PC-9 (cell line): Measurements from ENCODE around the gene IGF1. TPM values are rescaled to one million over a fixed set of nuclear protein-coding genes. Genes with fewer than 3 reads are reported as not detected.

Source experiments
- BruUV-seq: library from RNA; stranded (reverse); fragments of 400-500 nt; replicated peaks from 2 replicates; lab custom pipeline; 2021; lab: Mats Ljungman, UMichigan
- CTCF ChIA-PET: fragments of 300-600 bp; sonication (Branson Sonifier 250); formaldehyde crosslinking; loops from one replicate; lab custom pipeline; 2022; ENCODE audit warnings: antibody characterized with exemption; lab: Charles Lee
- POLR2A ChIA-PET: fragments of 300-600 bp; sonication (Branson Sonifier 250); formaldehyde crosslinking; loops from one replicate; lab custom pipeline; 2022; ENCODE audit warnings: antibody characterized with exemption; ENCODE audit not compliant: unreplicated experiment; lab: Charles Lee
- DNase-seq, 2 experiments: peaks; one replicate each; pipeline versions ENCODE4 v3.0.0 to v3.0.0-alpha.2; 2015 to 2022; ENCODE audit warnings: mixed read lengths in 1 of 2
- H2AFZ ChIP-seq: fragments of 200-600 bp; sonication (generic); 2 replicates; pipeline ENCODE4 v1.8.1; 2017; ENCODE audit warnings: antibody characterized with exemption
- H3F3A ChIP-seq: fragments of 200-600 bp; sonication (generic); 2 replicates; pipeline ENCODE4 v1.8.1; 2017; ENCODE audit warnings: antibody characterized with exemption, mild to moderate bottlenecking, low read depth; ENCODE audit not compliant: insufficient read depth
- H3K27ac ChIP-seq: fragments of 200-600 bp; sonication (generic); 2 replicates; pipeline ENCODE4 v1.6.1; 2016; ENCODE audit warnings: mixed run types
- H3K27me3 ChIP-seq: fragments of 200-600 bp; sonication (generic); 2 replicates; pipeline ENCODE4 v1.6.1; 2016; ENCODE audit warnings: low read depth, mixed run types; ENCODE audit not compliant: insufficient read depth
- H3K36me3 ChIP-seq: fragments of 200-600 bp; sonication (generic); 2 replicates; pipeline ENCODE4 v1.6.1; 2016; ENCODE audit warnings: low read depth, mixed run types
- H3K4me1 ChIP-seq: fragments of 200-600 bp; sonication (generic); replicated peaks from 2 replicates; pipeline ENCODE4 v1.6.1; 2016; ENCODE audit warnings: mixed run types; ENCODE audit not compliant: insufficient read depth
- H3K4me2 ChIP-seq: fragments of 200-600 bp; sonication (generic); 2 replicates; pipeline ENCODE4 v1.6.1; 2017; ENCODE audit warnings: mixed run types
- H3K4me3 ChIP-seq: fragments of 200-600 bp; sonication (generic); 2 replicates; pipeline ENCODE4 v1.6.1; 2016; ENCODE audit warnings: mixed run types
- H3K79me2 ChIP-seq: fragments of 200-600 bp; sonication (generic); 2 replicates; pipeline ENCODE4 v1.6.1; 2017; ENCODE audit warnings: low read depth, mixed run types
- H3K9me2 ChIP-seq: fragments of 200-600 bp; sonication (generic); 2 replicates; pipeline ENCODE4 v1.8.1; 2017; ENCODE audit warnings: mild to moderate bottlenecking; ENCODE audit not compliant: insufficient read depth
- H3K9me3 ChIP-seq: fragments of 200-600 bp; sonication (generic); 2 replicates; pipeline ENCODE4 v1.8.1; 2016; ENCODE audit warnings: low read depth; ENCODE audit not compliant: insufficient read depth
- H4K20me1 ChIP-seq: fragments of 200-600 bp; sonication (generic); 2 replicates; pipeline ENCODE4 v1.8.1; 2017; ENCODE audit not compliant: insufficient read depth
- EZH2 ChIP-seq: fragments of 200-600 bp; sonication (generic); IDR thresholded peaks from 2 replicates; pipeline ENCODE4 v1.8.0; 2017; ENCODE audit warnings: antibody characterized with exemption, low read depth
- intact Hi-C: fragments of 100-400 bp; cut with micrococcal nuclease; formaldehyde crosslinking; loops from one replicate; pipeline ENCODE4 v1.10.0; 2022; ENCODE audit not compliant: unreplicated experiment
- total RNA-seq: library from RNA; stranded (reverse); gene quantifications from 2 replicates; pipeline ENCODE4 v1.2.3, GENCODE V29; 2021
- TF ChIP-seq, protein P1 (sequence below): fragments of 200-600 bp; sonication (generic); conservative IDR thresholded peaks from 2 replicates; pipeline ENCODE4 v1.6.1; 2017; ENCODE audit warnings: mixed run types, antibody characterized with exemption, mild to moderate bottlenecking, moderate library complexity

IGF1 gene
- total RNA-seq, 1 experiment from 2014 or later = not detected

DNA sequence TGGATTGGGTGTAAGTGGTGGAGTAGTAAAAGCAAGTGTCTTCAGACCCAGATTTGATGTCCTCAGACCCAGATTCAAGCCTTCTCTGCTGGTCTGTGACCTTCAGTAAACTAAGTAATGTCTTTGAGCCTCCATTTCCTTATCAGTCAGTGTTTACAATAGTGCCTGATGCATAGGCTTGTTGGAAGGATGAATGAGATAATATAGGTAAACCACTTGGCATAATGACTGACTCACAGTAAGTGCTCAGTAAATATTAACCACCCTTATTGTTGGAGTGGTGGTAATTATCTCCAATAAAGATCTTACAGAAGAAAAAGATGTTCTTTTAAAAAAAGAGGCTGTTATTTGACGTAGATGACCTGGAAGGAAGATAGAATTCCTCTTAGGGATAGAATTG, 86.2 kb downstream of the IGF1 start:
- H3K4me2 ChIP-seq = no peak overlapping the region
- intact Hi-C loops = no loop called here
- no peak overlapping the region for H3K4me3 ChIP-seq
- H3K79me2 ChIP-seq = no peaks in the 10 kb centered on the region
- ChIA-PET CTCF (no interaction called here), POLR2A (no interaction called here)
- H3K4me1 ChIP-seq = no peaks in the 10 kb centered on the region
- no peak overlapping the region for H2AFZ ChIP-seq
- H3K27me3 ChIP-seq = no peaks in the 10 kb centered on the region
- BruUV-seq = no TSS peak
- H3K9me3 ChIP-seq = no peaks in the 10 kb centered on the region
- DNase-seq = no peak
- H3K36me3 ChIP-seq = no peaks in the 10 kb centered on the region
- TF ChIP-seq, protein P1, sequence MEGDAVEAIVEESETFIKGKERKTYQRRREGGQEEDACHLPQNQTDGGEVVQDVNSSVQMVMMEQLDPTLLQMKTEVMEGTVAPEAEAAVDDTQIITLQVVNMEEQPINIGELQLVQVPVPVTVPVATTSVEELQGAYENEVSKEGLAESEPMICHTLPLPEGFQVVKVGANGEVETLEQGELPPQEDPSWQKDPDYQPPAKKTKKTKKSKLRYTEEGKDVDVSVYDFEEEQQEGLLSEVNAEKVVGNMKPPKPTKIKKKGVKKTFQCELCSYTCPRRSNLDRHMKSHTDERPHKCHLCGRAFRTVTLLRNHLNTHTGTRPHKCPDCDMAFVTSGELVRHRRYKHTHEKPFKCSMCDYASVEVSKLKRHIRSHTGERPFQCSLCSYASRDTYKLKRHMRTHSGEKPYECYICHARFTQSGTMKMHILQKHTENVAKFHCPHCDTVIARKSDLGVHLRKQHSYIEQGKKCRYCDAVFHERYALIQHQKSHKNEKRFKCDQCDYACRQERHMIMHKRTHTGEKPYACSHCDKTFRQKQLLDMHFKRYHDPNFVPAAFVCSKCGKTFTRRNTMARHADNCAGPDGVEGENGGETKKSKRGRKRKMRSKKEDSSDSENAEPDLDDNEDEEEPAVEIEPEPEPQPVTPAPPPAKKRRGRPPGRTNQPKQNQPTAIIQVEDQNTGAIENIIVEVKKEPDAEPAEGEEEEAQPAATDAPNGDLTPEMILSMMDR = no peak
- TF ChIP-seq EZH2 = no peak
- no peak overlapping the region for H3K27ac ChIP-seq
- no peaks in the 10 kb centered on the region for H4K20me1 ChIP-seq
- H3K9me2 ChIP-seq = no peaks in the 10 kb centered on the region; the same call in 1 of the 2 replicates
- no peaks in the 10 kb centered on the region for H3F3A ChIP-seq

DNA sequence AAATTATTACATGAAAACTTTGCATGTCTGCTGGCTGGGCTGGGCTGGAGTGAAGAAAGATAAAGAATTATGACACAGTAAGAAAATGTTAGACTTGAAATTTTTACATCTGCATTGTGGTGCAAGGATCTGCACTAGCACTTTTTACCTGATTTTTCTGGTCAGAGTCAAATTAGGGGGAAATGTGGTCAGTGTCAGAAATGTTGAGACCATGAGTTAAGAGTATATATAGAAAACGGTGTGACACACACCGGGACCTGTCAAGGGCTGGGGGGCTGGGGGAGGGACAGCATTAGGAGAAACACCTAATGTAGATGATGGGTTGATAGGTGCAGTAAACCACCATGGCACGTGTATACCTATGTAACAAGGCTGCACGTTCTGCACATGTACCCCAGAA, 90.3 kb downstream of the IGF1 start:
- Histone ChIP-seq H3F3A (no peaks in the 10 kb centered on the region), H4K20me1 (no peaks in the 10 kb centered on the region), H3K4me1 (no peaks in the 10 kb centered on the region), H3K4me2 (no peak overlapping the region), H2AFZ (no peak overlapping the region), H3K4me3 (no peak overlapping the region), H3K79me2 (no peaks in the 10 kb centered on the region), H3K9me3 (no peaks in the 10 kb centered on the region), H3K27me3 (no peaks in the 10 kb centered on the region), H3K27ac (no peak overlapping the region), H3K9me2 (no peaks in the 10 kb centered on the region), H3K36me3 (no peaks in the 10 kb centered on the region)
- POLR2A ChIA-PET = no interaction called here
- intact Hi-C loops = no loop called here
- CTCF ChIA-PET = no interaction called here
- no peak for DNase-seq
- no TSS peak for BruUV-seq
- TF ChIP-seq, protein P1 = no peak
- no peak for TF ChIP-seq EZH2

DNA sequence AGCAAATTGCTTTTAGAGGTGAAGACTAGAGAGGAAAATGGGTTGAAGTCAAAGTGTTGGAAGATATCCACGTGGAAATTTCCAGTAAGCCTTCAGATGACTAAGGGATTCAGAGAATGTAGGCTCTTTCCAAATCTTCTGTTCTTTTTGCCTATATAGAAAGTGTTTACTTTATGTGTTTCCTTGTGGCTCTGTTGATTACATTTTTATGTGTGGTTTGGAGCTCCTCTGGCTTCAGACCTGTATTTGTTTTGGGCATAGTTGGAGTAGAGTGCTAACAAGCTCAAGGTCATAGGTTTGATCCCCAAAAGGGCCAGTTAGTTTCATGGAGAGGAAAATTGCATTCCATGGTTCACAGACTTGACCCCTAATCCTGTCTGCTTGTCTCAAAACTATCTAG, 91.9 kb downstream of the IGF1 start:
- no TSS peak for BruUV-seq
- TF ChIP-seq EZH2 = no peak
- TF ChIP-seq, protein P1 = no peak
- Histone ChIP-seq H3K27ac (no peak overlapping the region), H3K27me3 (no peaks in the 10 kb centered on the region), H3K4me2 (no peak overlapping the region), H3K9me2 (no peaks in the 10 kb centered on the region), H3K9me3 (no peaks in the 10 kb centered on the region), H3K79me2 (no peaks in the 10 kb centered on the region), H3K36me3 (no peaks in the 10 kb centered on the region), H3K4me3 (no peak overlapping the region), H4K20me1 (no peaks in the 10 kb centered on the region), H2AFZ (no peak overlapping the region), H3F3A (no peaks in the 10 kb centered on the region), H3K4me1 (no peaks in the 10 kb centered on the region)
- intact Hi-C loops = no loop called here
- POLR2A ChIA-PET = no interaction called here
- CTCF ChIA-PET = no interaction called here
- DNase-seq = no peak
